Thyroid gland (tissue), 4 donors: Measurements from ENCODE around the gene OGA. TPM values are rescaled to one million over a fixed set of nuclear protein-coding genes. Genes with fewer than 3 reads are reported as not detected.

Source experiments
- DNase-seq, 2 donors: peaks; one replicate each; pipeline ENCODE4 v3.0.0-alpha.2; 2019
- H3K27ac ChIP-seq, 3 donors: fragments of 200-600 bp; sonication (generic); 1 replicate in 2 of 3; 2 replicates in 1 of 3; pipeline ENCODE4 v1.5.1; 2016 to 2019; ENCODE audit warnings: mild to moderate bottlenecking in 1 of 3, moderate library complexity in 1 of 3
- H3K27me3 ChIP-seq: fragments of 200-600 bp; sonication (generic); one replicate; pipeline ENCODE4 v1.5.1; 2019
- H3K36me3 ChIP-seq, 2 donors: fragments of 200-600 bp; sonication (generic); one replicate each; pipeline ENCODE4 v1.5.1; 2016 to 2019
- H3K4me1 ChIP-seq, 2 donors: fragments of 200-600 bp; sonication (generic); one replicate each; pipeline ENCODE4 v1.5.1; 2017 to 2019
- H3K4me3 ChIP-seq, 3 donors: fragments of 200-600 bp; sonication (generic); replicated peaks in 1 of 3; 1 replicate in 2 of 3; 2 replicates in 1 of 3; pipeline ENCODE4 v1.5.1; 2016; ENCODE audit warnings: mild to moderate bottlenecking in 1 of 3
- H3K9me3 ChIP-seq: fragments of 200-600 bp; sonication (generic); one replicate; pipeline ENCODE4 v1.5.1; 2017
- CTCF ChIP-seq, 6 experiments: fragments of 200-600 bp in 3 of 6; fragments of 450-650 bp in 3 of 6; sonication (generic) in 3 of 6; IDR thresholded peaks; one replicate each; pipeline ENCODE4 v1.5.1; 2016 to 2019; ENCODE audit warnings: antibody characterized with exemption in 6 of 6, mild to moderate bottlenecking in 2 of 6, inconsistent platforms in 1 of 6, moderate library complexity in 1 of 6
- POLR2A ChIP-seq, 2 donors: fragments of 450-650 bp; IDR thresholded peaks; one replicate each; pipeline ENCODE4 v1.6.1; 2017; ENCODE audit warnings: antibody characterized with exemption in 2 of 2, mild to moderate bottlenecking in 2 of 2, moderate library complexity in 1 of 2
- WGBS, 2 donors: methylation state at CpG; one replicate each; pipeline ENCODE4 v1.1.5; 2017; 5-methylcytosine and 5-hydroxymethylcytosine counted together
- intact Hi-C: fragments of 100-400 bp; cut with DNase I; formaldehyde crosslinking; loops from one replicate; pipeline ENCODE4 v1.15.1; 2023
- total RNA-seq, 4 donors: library from RNA; depleted of rRNA; stranded (reverse); fragments of >200 nt; gene quantifications; one replicate each; pipeline ENCODE4 v1.2.3, GENCODE V29; 2016

OGA gene
- total RNA-seq, 4 donors from 2014 or later, result 114 to 205 (median 157) TPM

DNA sequence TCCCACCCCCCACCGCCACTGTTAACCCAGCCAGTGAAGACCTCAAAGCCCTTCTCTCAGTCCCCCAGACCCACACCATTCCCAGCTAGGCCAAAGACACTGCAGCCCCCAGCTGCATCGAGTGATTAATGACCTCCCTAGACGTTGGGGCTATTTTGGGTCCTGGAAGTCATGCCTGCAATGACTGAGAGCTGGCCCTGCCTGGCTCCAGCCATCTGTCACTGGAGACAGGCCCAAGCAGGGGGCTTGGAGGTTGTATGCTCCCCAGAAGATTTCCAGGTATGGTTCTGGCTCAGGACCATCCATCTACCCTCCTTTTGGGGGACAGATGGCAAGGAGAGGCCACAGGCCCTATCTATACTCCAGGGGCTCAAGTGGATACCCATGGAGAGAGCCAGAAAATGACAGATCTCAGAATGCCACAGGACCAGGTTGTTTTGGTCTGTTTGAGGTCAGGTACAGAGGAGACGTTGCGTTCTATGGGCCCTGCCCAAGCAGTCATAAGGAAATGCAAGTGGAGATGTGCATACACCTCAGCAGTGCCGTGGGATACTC is 20.2 kb upstream of the OGA start:
- Histone ChIP-seq H3K9me3 (no peaks in the 10 kb centered on the region), H3K27ac (no peak overlapping the region), H3K4me1 (peaks cover 18 to 21% of the 10 kb centered on the region in 2 donors), H3K27me3 (no peaks in the 10 kb centered on the region), H3K36me3 (no peaks in the 10 kb centered on the region), H3K4me3 (no peak overlapping the region)
- TF ChIP-seq CTCF (IDR thresholded peaks at IDR 0.05) (no peak), POLR2A (IDR thresholded peaks at IDR 0.05) (no peak)
- WGBS, 2 donors, result 80 to 81% methylated on average over 5 to 6 of the region's 6 CpGs
- intact Hi-C loops, result loop anchor here (5.0 kb wide), 1 partner anchor 229 kb away; the partner anchor contains the start of gene HPS6
- DNase-seq, result no peak

- peaks cover 17 to 20% of the 10 kb centered on the region in 2 donors for H3K4me1 ChIP-seq
- TF ChIP-seq CTCF (IDR thresholded peaks at IDR 0.05) (no peak), POLR2A (IDR thresholded peaks at IDR 0.05) (no peak)
- H3K9me3 ChIP-seq, result no peaks in the 10 kb centered on the region
- no peak overlapping the region for H3K27ac ChIP-seq
- DNase-seq, result no peak
- WGBS, 2 donors, result 87 to 90% methylated on average over 2 of the region's 2 CpGs
- H3K4me3 ChIP-seq, result no peak overlapping the region
- H3K36me3 ChIP-seq, result no peaks in the 10 kb centered on the region
- no peaks in the 10 kb centered on the region for H3K27me3 ChIP-seq
- intact Hi-C loops, result loop anchor here (5.0 kb wide), 1 partner anchor 230 kb away; the partner anchor contains the start of gene HPS6
Measured at GRCh38 chr10:101837748-101838147, 19.5 kb upstream of the OGA start.

GRCh38 chr10:101835362-101835761 is 17.1 kb upstream of the OGA start:
- no peaks in the 10 kb centered on the region for H3K36me3 ChIP-seq
- H3K4me3 ChIP-seq, result no peak overlapping the region
- intact Hi-C loops, result loop anchor here (5.0 kb wide), 1 partner anchor 232 kb away; the partner anchor contains the start of gene HPS6
- H3K27ac ChIP-seq, result no peak overlapping the region
- H3K27me3 ChIP-seq, result no peaks in the 10 kb centered on the region
- no peak for TF ChIP-seq POLR2A (IDR thresholded peaks at IDR 0.05)
- TF ChIP-seq CTCF (IDR thresholded peaks at IDR 0.05), result no peak
- no peak for DNase-seq
- peaks cover 16 to 23% of the 10 kb centered on the region in 2 donors for H3K4me1 ChIP-seq
- WGBS, 2 donors, result 84 to 90% methylated on average over 4 of the region's 4 CpGs
- H3K9me3 ChIP-seq, result no peaks in the 10 kb centered on the region

- Histone ChIP-seq H3K4me3 (no peak overlapping the region), H3K4me1 (peaks cover 15 to 20% of the 10 kb centered on the region in 2 donors), H3K36me3 (no peaks in the 10 kb centered on the region), H3K9me3 (no peaks in the 10 kb centered on the region), H3K27me3 (no peaks in the 10 kb centered on the region), H3K27ac (no peak overlapping the region)
- WGBS, 2 donors, result 90 to 93% methylated on average over 8 of the region's 8 CpGs
- intact Hi-C loops, result no loop called here
- DNase-seq, result no peak
- no peak for TF ChIP-seq POLR2A (IDR thresholded peaks at IDR 0.05)
- no peak for TF ChIP-seq CTCF (IDR thresholded peaks at IDR 0.05)
Measured at GRCh38 chr10:101834341-101834740, 16.1 kb upstream of the OGA start.

DNA sequence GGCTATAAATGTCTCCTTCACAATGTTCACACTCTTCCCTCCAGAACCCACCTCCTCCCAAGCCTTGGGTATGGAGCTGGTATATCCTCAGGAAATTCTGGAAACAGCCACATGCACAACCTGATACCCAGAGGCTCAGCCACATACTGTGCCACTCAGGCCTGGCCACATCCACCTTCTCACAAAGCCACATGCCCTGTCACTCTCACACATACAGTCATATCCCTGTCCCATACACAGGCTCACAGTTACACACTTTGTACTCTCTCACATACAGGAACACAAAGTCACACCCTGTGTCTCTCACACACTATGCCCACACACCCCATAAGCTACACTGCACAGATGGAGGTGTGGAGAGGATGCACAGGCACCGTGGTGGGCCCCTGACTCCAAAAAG is 15.2 kb upstream of the OGA start:
- Histone ChIP-seq H3K4me3 (no peak overlapping the region), H3K36me3 (no peaks in the 10 kb centered on the region), H3K27me3 (no peaks in the 10 kb centered on the region), H3K9me3 (no peaks in the 10 kb centered on the region), H3K27ac (no peak overlapping the region), H3K4me1 (peaks cover 18 to 20% of the 10 kb centered on the region in 2 donors)
- WGBS, 2 donors, result 91 to 95% methylated on average over 1 of the region's 1 CpG
- no peak for DNase-seq
- TF ChIP-seq POLR2A (IDR thresholded peaks at IDR 0.05) (no peak), CTCF (IDR thresholded peaks at IDR 0.05) (no peak)
- intact Hi-C loops, result no loop called here
